ENCODE measurements around the gene CROCC2. TPM values are rescaled to one million over a fixed set of nuclear protein-coding genes. Genes with fewer than 3 reads are reported as not detected.

CROCC2 gene
- polyA plus RNA-seq, 1 experiment: not detected

GRCh38 chr2:240925568-240926515, 19.7 kb downstream of the CROCC2 start:
- Histone ChIP-seq H3K4me3 (ENCODE audit: low read depth, low read length) (no peak overlapping the region), H3K27me3 (ENCODE audit: control insufficient read depth, insufficient read depth, low read length) (peaks cover 11% of the 10 kb centered on the region), H3K27ac (ENCODE audit: low read depth, low read length) (peak overlapping the region; percentile 52), H3K9me3 (ENCODE audit: control insufficient read depth, insufficient read depth, low read length) (peaks cover 4% of the 10 kb centered on the region; the same call in 1 of the 2 replicates)
- DNase-seq (ENCODE audit: low read depth, low spot score): no peak
- POLR2A ChIA-PET: no interaction called here
- CTCF ChIA-PET: interaction anchor here (1.1 to 3.3 kb wide), 2 partner anchors 11 to 14 kb away, joined by 3 to 19 read pairs; no protein-coding TSS in a partner anchor
- TF ChIP-seq CTCF (IDR thresholded peaks at IDR 0.05; ENCODE audit: low read depth, low read length): no peak

GRCh38 chr2:240926516-240927389, 20.6 kb downstream of the CROCC2 start:
- Histone ChIP-seq H3K27me3 (ENCODE audit: control insufficient read depth, insufficient read depth, low read length) (peaks cover 19% of the 10 kb centered on the region), H3K4me3 (ENCODE audit: low read depth, low read length) (peak overlapping the region; percentile 51), H3K9me3 (ENCODE audit: control insufficient read depth, insufficient read depth, low read length) (peaks cover 4% of the 10 kb centered on the region; the same call in 1 of the 2 replicates), H3K27ac (ENCODE audit: low read depth, low read length) (peak overlapping the region; percentile 52)
- ChIA-PET POLR2A (interaction anchor here (0.6 kb wide), 2 partner anchors 45 to 60 kb away, joined by 3 to 6 read pairs; no protein-coding TSS in a partner anchor), CTCF (interaction anchor here (1.1 to 3.3 kb wide), 2 partner anchors 12 to 15 kb away, joined by 3 to 19 read pairs; no protein-coding TSS in a partner anchor)
- no peak for DNase-seq (ENCODE audit: low read depth, low spot score)
- no peak for TF ChIP-seq CTCF (IDR thresholded peaks at IDR 0.05; ENCODE audit: low read depth, low read length)

- CTCF ChIA-PET: interaction anchor here (1.1 to 3.3 kb wide), 2 partner anchors 12 to 15 kb away, joined by 3 to 19 read pairs; no protein-coding TSS in a partner anchor
- no peak for TF ChIP-seq CTCF (IDR thresholded peaks at IDR 0.05; ENCODE audit: low read depth, low read length)
Measured at GRCh38 chr2:240927390-240927781, 21.2 kb downstream of the CROCC2 start.

GRCh38 chr2:240928476-240929363, 22.6 kb downstream of the CROCC2 start:
- ChIA-PET POLR2A (no interaction called here), CTCF (interaction anchor here (3.3 kb wide), 1 partner anchor 14 kb away, joined by 19 read pairs; no protein-coding TSS in a partner anchor)
- DNase-seq (ENCODE audit: low read depth, low spot score): no peak
- Histone ChIP-seq H3K27me3 (ENCODE audit: control insufficient read depth, insufficient read depth, low read length) (peaks cover 24% of the 10 kb centered on the region), H3K27ac (ENCODE audit: low read depth, low read length) (no peak overlapping the region), H3K9me3 (ENCODE audit: control insufficient read depth, insufficient read depth, low read length) (peaks cover 4% of the 10 kb centered on the region; the same call in 1 of the 2 replicates), H3K4me3 (ENCODE audit: low read depth, low read length) (no peak overlapping the region)
- no peak for TF ChIP-seq CTCF (IDR thresholded peaks at IDR 0.05; ENCODE audit: low read depth, low read length)

More at GRCh38 chr2:240927390-240927781, 21.2 kb downstream of the CROCC2 start:
- POLR2A ChIA-PET: interaction anchor here (0.6 kb wide), 2 partner anchors 44 to 60 kb away, joined by 3 to 6 read pairs; no protein-coding TSS in a partner anchor
- H3K27ac ChIP-seq (ENCODE audit: low read depth, low read length): no peak overlapping the region
- H3K27me3 ChIP-seq (ENCODE audit: control insufficient read depth, insufficient read depth, low read length): peaks cover 23% of the 10 kb centered on the region
- peaks cover 4% of the 10 kb centered on the region; the same call in 1 of the 2 replicates for H3K9me3 ChIP-seq (ENCODE audit: control insufficient read depth, insufficient read depth, low read length)
- H3K4me3 ChIP-seq (ENCODE audit: low read depth, low read length): peak overlapping the region; percentile 51
- DNase-seq (ENCODE audit: low read depth, low spot score): no peak

Data from AG04450 (cell line).